GM18951 (cell line): ENCODE results near the gene IHH.

Source experiments
- POLR2A ChIP-seq: IDR thresholded peaks from 4 replicates; pipeline ENCODE4 v1.6.1; 2011; ENCODE audit warnings: mild to moderate bottlenecking; ENCODE audit not compliant: insufficient read length, insufficient read depth; ENCODE audit errors: extremely low read depth
- in situ Hi-C: fragments of 300-500 bp; cut with MboI; formaldehyde crosslinking; loops from one replicate; pipeline ENCODE4 v1.12.0; 2022; ENCODE audit warnings: low sequenced_read_pairs, mixed read lengths, inconsistent platforms; ENCODE audit not compliant: unreplicated experiment

Gene IHH

DNA sequence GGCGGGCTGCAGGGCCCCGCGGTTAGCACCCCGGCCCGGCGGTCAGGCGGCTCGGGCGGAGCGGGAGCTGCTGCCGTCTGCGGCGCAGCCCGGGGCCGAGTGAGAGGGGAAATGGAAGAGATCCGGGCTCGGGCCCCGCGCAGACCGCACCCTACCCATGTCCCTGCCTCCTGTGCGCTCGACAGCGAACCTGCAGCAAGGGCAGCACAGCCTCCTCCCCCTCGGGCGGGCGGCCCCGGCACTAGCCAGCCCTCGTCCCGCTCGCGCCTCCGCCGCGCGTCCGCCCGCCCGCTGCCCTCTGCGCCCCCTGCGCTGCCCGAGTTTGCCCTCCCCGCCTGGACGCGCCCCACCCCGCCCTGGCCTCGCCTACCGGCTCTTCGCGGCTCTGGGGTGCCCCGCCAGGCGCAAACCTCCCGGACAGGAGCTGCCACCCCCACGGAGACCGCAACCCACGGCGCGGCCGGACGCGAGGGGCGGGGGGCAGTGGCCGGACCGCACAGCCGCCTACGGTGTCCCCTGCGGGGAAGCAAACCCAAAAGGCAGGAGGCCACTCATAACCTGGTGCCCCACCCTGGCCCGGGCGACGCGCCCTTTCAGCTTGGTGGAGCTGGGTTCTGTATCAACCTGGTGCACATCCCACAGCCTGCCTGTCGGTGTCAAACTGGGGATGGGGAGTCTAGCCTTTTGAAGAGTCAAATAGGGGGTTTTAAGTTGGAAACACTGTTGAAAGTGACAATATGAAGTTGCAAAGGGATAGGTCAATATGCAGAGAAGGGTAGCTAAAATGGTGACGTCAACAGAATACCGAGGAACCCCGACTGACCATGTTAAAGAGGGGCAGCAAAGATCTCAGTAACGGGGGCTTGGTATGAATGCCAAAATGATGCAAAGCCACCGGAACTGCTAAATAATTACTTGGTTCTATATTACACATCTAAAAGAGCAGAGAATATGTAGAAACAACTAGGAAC is at the start of gene IHH:
Gene IHH (minus strand): TSS at position 101 of the 971 bp plus-strand sequence. CDS start 454 bp downstream, outside the sequence.
- TF ChIP-seq POLR2A: no peak
- in situ Hi-C loops: no loop called here

DNA sequence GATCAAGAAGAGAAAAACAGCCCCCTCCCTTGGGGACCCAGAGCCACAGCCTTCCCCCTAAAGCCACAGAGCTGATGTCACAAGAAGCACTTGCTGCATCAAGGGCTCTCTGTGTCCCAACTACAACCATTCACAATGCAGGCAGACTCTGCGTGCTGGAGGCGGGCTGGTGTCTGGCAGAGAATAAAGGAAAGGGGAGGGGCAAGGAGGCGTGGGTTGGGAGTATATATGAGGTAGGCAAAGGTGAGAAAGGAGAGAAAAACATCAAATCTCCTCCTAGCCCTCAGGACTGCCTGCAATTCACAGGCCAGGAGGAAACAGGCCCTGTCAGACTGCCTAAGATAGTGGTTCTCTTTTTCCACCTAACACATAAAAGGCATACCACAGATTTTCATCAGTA is 48.8 kb upstream of the IHH start:
- no peak for TF ChIP-seq POLR2A
- in situ Hi-C loops: no loop called here

DNA sequence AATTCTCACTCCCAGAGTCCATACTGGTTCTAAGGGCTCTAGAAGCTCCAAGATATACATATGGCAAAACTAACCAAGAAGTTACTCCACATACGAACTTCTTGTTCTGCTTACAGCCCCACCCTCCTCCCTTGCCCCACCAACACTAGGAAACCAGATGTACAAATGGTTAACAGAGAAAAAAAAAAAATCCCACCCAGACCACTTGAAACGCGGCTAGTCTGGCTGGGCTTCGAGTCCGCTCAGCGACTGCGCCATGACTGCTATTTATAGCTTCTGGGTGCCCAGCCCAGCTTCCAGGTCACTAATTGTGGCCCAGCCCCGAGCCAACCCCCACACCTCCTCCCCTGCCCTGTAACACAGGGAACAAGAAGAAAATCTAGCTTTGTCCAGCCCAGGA is 47.0 kb upstream of the IHH start:
- in situ Hi-C loops: no loop called here

DNA sequence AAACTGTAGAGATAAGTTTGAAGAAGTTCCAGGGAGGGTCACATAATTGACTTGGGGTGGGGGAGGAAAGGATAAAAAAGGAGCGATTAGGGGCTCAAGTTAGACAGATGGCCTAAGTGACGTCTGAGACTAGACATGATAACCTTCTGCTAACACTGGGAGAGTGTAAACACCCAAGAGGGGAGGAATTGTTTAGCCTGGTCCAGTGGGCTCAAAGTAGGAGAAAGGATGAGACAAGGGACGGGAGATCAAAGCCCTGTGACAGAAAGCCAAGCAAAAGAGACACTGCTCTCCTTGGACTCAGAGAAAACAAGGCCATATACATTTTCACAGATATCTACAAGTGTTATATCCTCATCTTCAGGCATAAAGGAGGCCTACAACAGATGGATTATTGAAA is 45.5 kb upstream of the IHH start:
- TF ChIP-seq POLR2A: no peak
- in situ Hi-C loops: no loop called here

More for the DNA sequence above, 47.0 kb upstream of the IHH start:
- no peak for TF ChIP-seq POLR2A

DNA sequence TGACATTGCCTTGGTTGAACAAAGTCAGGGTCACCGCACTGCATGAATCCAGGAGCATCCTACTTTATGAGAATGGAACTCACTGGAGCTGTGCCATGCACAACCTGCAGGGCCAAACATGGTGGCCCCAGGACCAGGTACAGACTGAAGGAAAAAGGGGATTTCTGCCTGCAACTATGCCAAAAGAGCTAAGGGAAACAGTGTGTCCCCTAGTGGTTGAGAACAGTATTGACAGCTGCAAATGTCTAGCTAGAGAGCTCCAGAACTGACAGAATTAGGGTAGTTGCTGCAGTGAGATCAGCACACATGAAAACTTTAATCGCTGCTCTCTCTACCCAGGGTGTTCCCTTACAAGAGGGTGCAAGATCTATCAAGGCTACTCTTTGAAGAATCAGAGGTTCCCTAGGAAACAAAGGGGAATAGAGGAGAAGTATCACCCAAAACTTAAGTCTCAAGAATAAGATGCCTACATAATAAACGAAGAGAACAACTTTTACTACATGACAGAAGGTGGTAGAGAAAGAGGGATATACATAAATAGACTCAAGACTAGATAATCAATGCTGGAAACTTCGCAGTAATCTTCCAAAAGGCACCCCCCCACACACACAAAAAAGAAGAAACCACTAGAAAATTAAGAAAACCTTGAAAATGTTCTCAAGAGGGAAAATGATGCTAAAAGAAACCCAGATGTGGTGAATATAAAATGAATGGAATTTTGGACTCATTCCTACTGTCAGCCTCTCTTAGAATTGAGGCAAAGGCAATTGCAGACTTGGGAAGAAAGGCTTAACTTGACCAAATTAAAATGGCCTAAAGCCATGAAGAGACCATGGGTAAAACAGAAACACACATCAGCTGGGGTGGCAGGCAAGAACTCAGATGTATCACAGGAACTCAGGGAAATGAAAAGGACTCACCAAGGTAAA is 43.6 kb upstream of the IHH start:
- in situ Hi-C loops: no loop called here
- TF ChIP-seq POLR2A: no peak

DNA sequence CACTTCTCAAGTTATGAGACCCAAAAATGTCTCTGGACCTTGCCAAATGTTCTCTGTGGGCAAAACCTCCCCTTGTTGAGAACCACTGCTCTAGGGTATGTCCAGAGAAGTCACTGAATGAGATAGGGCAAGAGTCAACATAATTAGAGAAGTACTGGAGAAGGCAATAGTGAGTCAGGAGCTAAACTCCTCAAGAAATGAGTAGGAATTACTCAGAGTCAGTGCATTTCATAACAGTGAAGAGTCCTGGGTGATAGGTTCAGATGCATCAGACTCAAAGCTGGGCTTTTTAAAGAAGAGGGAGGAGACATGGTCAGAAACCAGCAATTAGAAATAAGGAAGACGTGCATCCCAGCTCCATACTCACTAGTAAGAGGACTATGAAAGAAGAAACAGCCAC is 38.6 kb upstream of the IHH start:
- in situ Hi-C loops: no loop called here
- no peak for TF ChIP-seq POLR2A

DNA sequence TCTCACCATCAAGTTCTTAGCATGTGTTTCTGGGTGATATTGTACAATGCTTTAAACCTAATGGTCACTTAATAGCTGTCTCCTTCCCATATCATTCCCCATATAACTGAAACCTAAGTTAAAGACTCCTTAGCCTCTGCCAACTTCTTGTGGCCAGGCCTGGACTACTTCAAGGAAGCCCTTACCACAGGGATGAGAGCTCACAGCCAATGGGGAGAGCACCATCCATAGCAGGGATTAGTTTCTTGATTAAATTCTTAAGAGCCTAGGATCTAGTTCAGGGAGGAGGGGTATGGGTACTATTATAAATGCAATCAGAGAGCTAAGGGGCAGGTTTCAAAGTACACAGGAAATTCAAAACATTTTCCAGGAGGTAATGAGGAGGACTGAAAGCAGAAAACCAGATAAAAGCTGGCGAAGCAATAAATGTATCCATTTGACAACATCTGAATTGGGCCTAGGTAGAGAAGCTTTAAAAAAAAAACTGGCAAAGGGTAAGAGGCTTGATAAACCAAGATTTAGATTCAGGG is 34.8 kb upstream of the IHH start:
- in situ Hi-C loops: no loop called here
- no peak for TF ChIP-seq POLR2A

DNA sequence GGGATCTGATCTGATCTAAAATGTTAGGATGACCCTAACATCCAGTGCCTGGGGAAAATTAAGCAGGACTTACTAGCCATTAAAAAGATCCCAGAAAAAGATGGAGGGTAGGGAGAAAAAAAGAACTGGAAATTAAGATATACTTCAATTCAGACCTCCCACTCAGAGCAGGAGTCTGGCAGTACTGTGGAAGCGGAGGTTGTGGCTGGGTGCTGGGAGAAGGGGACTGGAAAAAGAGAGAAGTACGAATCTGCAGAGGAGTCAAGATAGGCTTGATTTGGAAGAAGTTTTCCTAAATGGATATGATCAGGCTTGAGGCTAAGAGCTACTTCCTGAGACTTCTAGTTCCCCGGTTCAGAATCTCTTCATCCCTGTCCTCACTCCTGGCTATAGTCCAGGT is 33.5 kb upstream of the IHH start:
- in situ Hi-C loops: no loop called here
- TF ChIP-seq POLR2A: no peak

DNA sequence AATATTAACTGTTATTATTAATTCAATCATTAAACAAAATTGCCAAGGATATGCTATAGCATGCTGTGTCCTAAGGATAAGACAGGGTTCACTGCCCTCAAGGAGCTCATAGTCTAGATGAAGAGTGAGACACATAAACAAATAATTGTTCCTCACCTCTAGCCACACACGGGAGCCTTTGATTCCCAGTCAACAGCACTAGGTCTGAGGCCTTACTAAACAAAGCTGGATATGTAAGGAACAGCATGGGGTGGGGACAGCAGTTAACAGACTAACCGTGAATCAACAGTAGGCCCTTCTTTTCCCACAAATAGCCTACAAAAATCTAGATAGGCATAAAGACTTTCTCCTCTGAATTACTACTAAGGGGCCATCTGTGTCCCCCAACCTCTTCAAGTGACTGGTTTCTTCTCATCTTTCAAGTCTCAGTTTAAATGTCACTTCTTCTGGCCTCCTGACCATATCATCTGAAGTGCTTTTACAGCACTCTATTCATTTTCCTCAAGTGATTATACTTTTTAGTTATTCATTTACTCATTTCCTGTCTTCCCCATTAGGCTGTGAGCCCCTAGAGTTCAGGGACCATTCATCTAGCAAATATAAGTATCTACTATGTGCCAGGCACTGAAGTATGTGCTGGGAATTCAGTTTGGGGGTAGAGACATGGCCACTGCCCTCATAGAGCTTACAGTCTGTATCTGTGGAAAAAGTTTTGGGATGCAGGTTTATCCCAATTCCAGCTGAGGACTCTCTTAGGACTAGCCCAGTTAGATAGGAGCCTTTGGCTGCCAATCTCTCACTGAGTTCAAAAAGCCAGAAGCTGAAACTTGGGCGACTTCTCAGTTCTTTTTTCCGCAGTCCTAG is 29.9 kb upstream of the IHH start:
- TF ChIP-seq POLR2A: no peak
- in situ Hi-C loops: no loop called here

DNA sequence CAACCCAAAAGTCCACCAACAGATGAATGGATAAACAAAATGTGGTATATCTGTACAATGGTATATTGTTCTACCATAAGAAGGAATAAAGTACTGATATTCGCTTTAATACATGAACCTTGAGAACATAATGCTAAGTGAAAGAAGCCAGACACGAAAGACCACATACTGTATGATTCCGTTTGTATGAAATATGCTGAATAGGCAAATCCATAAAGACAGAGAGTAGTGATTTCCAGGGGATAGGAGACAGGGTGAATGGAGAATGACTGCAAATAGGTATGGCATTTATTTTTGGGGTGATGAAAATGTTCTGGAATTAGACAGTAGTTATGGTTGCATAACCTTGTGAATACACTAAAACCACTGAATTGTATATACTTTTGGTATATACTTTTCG is 28.6 kb upstream of the IHH start:
- TF ChIP-seq POLR2A: no peak
- in situ Hi-C loops: no loop called here

DNA sequence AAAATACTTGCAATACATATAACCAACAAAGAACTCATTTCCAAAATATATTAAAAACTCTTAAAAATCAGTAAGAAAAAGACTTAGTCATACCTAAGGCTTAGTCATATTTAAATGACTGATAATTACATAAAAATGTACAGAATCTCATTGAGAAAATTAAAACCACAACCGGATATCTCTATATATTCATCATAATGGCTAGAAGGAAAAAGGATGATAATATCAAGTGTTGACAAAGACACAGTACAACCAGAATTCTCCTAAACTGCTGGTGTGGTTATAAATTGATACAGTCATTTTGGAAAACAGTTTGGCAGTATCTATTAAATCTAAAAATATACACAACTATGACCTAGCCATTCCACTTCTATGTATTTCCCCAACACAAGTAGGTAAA is 27.1 kb upstream of the IHH start:
- no peak for TF ChIP-seq POLR2A
- in situ Hi-C loops: no loop called here

DNA sequence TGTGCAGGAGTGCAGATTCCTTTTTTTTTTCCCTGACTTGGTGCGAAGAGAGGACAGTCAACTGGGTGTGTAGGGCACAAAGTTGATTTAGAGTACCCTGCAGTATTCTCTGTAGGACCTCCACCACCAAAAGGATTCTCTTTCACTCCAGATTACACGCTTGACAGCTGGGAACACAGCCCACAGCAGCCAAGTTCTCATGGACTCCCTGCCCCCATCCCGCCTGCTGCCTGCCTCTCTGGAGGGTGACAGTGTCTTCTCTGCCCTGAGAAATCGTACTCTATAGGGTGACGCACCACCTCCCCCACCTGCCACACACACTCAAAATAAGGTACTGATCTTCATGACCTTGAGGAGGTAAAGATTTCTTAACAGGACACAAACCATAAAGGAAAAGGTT is 26.6 kb upstream of the IHH start:
- in situ Hi-C loops: no loop called here
- no peak for TF ChIP-seq POLR2A

DNA sequence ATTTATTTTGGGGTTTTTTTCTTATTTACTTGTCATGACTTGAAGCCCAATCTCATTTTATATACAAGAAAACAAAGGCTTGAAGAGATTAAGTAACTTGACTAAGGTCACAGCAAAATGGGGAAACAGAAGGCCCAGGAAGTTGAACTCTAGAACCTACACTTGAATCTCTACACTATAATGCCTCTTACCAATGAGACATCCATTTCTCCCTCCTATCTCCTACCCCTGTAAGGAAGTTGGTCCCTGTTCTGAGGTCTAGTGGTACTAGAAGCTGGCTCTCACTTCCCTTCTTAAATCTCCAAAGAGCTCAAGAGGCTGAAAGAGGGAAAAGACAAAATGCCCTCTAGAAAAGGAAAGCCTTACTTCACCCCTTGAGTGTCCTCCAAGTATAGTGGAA is 25.5 kb upstream of the IHH start:
- in situ Hi-C loops: no loop called here
- no peak for TF ChIP-seq POLR2A

DNA sequence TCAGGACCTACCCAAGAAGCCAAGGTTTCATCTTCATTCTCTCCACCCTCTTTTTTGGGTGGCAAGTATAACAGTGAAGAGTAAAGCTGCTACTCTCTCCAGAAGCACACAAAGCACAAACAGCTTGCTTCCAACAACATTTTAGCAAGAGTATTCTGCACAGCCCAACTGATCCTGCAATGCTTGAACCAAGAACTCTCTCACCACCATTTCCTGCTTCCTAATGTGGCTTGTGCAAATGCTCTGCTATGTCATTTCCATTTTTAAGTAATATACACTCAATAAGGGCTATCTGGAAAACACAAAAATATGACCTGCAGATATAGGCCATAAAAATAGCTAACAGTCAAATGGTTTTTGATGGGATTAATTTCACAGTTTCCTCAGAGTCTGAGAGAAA is 24.1 kb upstream of the IHH start:
- in situ Hi-C loops: no loop called here

More for the DNA sequence above, 24.1 kb upstream of the IHH start:
- TF ChIP-seq POLR2A: no peak
